GM19351 (cell line): Measurements from ENCODE around the gene LPA.
A peak's percentile ranks its signal among the peaks of the same experiment; 100 is the strongest.
"Not testable (repeated sequence)": the region's sequence is repeated elsewhere in the genome, so short reads cannot be mapped to it uniquely, and the experiment has no call there.

ENCODE experiments used
- ATAC-seq: cut with Tn5 transposase; IDR thresholded peaks from one replicate; pipeline ENCODE4 v1.9.1; 2021; ENCODE audit warnings: mild to moderate bottlenecking, moderate library complexity; ENCODE audit not compliant: unreplicated experiment

The LPA gene

DNA sequence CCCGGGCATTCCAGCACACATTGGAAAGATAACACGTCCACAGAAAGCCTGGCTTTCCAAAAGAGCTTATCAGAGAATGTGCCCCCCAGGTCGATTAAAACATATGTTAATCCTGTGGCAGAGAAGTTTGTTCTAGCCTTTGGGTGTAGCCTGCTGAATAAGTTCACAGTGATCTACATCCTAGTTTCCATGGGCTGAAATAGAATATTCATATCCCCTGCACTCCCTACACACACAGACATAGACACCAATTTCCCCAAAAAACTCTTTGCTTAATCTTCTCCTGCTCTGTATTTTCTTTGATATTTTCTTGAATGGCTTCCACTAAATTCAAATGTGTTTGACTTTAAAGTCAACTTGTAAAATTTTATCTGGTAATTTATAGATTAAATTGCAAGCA is 1.6 kb downstream of the LPA start:
- no peak for ATAC-seq

DNA sequence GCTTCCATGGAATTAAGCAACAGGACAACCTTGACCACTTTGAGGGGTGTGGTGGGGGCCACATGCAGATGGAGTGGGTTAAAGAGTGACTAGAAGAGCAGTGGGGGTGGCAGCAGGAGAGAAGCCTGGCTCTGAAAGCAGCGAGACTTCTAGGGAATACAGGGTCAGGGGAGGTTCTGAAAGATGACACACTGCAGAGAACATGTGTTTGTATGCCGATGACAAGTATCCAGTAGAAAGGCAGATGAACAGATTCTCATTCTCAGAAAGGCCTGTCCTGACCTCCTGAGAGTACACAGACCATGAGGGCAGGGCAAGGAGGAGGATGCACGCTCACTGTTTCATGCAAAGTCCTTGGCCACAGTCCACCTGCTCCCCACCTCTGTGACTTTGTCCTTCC is 2.9 kb downstream of the LPA start:
- no peak for ATAC-seq

DNA sequence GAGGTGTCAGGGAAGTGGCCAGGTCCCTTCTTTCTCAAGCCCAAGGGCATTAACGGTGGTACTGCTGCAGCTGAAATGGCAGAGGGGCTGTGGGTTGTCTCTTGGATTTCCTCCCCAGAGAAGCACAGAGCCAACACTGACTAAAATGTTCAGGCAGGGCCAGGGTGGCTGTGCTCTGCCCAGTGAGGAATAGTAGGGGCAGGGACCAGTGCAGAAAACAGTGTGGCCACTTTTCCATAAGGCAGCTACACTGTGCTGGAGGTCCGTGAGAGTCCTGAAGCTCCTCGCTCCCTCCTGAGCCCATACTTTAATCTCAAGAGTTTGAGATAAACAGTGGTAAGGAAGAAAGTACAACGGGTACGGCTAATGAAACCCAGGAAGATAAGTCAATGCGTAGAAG is 4.5 kb downstream of the LPA start:
- no peak for ATAC-seq

DNA sequence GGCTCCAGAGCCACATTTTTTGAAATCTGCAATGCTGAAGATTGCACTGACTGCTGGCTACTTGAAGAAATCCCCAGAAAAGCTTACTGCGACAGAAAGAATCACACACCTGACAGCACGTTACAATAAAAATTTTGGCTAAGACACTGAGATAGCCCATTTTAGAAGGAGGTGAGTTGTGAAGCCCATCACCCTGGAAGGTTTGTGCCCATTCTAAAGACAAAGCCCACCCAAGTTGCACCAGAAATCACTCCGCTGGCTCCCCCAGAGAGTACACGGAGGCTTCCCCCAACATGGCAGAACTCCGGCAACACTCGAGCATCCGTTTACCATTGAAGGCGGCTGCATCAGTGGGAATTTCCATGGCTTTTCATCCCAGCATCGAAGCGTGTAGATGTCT is 29.4 kb downstream of the LPA start:
- ATAC-seq, result no peak

DNA sequence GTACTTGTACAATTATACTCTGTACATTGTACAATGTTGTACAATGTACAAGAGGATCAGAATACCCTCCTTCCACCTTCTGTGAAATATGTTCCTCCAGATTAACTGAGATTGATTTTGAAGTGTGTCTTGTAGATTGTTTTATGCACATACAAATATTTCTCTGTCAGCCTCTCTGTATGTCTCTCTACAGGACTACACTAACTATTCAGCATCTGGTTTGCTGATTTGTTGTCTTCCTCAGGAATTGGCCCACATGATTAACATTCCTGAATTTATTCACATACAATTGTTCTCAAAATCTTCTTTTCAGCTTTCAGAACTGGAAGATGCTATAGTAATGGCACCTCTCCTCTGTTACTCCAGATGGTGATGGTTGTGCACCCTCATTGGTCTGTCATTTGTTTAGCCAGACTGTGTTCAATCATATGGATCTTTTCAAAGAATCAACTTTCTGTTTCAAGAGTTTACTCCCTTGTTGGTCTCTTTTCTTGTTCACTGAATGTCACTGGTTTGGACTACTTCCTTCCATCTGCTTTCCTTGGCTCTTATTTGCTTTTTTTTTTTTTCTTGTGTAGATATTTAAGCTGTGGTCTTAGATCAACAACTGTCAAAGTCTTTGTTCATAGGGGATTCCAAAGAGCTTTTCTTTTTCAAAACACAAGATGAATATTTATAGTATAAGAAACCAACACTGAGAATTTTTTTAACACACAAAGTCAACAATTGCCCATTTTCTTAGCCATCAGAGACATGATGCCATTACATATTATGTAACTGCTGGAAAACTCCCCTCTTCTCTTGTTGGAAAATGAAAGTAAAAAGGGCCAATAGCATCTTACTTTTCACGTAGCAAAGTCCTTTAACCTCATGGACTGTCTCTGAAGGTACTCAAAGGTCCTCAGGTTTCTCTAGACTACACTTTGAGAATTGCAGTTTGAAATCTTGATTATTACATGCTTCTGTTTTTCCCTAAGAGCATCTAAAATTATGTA is 67.9 kb downstream of the LPA start:
- no peak for ATAC-seq

DNA sequence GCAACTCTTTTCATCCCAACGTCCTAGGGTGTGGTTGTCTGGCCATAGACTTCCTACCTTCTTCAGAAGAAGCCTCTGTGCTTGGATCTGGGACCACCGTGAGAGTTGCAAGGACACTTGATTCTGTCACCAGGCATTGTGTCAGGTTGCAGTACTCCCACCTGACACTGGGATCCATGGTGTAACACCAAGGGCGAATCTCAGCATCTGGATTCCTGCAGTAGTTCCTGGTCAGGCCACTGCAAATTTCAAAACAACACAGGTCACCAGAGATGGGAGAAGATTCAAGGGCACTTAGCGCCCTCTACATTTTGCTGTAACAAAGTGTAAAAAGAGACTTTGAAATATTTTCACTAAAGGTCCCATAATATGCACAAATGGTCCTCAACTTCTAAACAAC is 68.8 kb downstream of the LPA start:
- not testable (repeated sequence) for ATAC-seq

DNA sequence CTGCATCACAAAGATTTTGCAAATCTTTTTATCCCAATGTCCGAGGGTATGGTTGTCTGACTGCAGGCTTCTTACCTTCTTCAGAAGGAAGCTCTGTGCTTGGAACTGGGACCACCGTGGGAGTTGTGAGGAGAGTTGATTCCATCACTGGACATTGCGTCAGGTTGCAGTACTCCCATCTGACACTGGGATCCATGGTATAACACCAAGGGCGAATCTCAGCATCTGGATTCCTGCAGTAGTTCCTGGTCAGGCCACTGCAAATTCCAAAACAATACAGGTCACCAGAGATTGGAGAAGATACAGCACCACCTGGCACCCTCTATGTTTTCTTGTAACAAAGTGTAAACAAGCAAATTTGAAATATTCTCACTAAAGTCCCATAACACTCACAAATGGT is 77.7 kb downstream of the LPA start:
- no peak for ATAC-seq

DNA sequence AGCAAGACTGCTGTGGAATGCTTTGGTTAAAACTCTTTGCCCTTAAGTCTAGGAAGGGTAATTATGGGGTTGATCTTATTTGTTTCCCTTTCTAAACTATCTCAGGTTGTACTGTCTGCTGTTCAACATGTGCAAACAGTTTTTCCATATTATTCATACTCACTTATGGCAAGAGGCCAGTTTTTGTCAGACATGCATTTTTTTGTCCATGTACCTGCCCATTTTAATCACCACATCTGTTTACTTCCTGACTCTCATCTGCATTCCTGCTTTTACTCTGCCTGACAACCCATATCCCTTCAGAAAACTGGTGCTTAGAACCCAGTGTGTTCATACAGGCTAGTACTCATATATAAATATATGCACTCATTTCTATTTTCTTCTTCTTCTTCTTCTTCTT is 80.3 kb downstream of the LPA start:
- ATAC-seq, result no peak

DNA sequence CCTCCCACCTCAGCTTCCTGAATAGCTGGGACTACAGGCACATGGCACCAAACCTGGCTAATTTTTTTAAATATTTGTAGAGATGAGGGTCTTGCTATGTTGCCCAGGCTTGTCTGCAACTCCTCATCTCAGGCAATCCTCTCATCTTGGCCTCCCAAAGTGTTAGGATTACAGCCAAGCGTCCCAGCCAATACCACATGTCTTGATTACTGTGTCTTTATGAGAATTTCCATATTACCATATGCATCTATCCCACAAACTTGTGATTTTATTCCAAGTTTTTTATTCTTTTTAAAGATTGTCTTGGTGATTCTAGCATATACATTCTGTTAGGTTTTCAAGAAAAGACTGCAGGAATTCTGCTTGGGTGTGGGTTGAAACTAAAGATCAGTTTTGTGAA is 82.7 kb downstream of the LPA start:
- ATAC-seq, result no peak

DNA sequence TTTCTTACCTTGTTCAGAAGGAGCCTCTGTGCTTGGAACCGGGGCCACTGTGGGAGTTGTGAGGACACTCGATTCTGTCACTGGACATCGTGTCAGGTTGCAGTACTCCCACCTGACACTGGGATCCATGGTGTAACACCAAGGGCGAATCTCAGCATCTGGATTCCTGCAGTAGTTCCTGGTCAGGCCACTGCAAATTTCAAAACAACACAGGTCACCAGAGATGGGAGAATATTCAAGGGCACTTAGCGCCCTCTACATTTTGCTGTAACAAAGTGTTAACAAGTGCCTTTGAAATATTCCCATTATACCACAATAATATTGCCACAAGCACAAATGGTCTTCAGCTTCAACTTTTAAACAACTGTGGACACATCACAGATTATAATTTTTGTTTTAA is 85.6 kb downstream of the LPA start:
- ATAC-seq, result not testable (repeated sequence)

- ATAC-seq, result no peak
Observed at GRCh38 chr6:160573943-160574342, 90.1 kb downstream of the LPA start.

DNA sequence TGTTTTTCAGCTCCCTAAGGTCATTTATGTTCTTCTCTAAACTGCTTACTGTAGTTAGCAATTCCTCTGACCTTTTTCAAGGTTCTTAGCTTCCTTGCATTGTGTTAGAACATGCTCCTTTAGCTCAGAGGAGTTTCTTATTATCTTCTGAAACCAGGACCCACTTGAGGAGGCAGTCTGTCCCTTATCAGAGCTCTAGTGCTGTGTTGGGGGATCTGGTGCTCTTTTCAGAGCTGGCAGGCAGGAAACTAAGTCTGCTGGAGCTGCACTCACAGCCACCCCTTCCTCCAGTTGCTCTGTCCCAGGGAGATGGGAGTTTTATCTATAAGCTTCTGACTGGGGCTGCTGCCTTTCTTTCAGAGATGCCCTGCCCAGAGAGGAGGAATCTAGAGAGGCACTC is 92.9 kb downstream of the LPA start:
- ATAC-seq, result not testable (repeated sequence)

DNA sequence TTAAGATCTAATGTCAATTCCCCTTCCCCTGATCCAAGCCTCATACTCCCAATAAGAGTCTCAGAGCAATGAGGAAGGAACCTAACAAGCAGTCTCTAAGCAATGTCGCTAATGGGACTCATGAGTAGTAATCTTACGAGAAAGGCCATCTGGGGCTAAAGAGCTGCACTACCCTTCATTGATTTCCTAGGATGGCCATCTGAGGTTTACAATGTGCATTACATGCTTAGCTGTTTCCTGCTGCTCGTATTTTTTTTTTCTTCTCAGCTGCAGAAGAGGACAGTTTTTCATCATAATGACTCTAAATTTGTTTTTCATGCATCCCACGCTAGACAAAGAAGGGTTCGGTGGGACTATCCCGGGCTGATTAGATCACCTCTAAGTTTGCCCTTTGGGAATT is 119.3 kb downstream of the LPA start:
- no peak for ATAC-seq

DNA sequence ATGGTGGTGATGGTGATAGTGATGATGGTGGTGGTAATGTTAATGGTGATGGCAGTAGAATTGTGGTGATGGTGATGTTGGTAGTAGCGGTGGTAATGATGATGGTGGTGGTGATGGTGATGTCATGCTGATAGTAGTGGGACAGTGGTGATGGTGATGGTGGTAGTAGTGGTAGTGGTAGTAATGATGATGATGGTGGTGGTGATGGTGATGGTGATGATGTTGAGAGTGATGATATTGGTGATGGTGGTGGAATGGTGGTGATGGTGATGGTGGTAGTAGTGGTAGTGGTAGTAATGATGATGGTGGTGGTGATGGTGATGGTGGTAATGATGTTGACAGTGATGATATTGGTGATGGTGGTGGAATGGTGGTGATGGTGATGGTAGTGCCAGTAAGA is 128.8 kb downstream of the LPA start:
- ATAC-seq, result no peak

DNA sequence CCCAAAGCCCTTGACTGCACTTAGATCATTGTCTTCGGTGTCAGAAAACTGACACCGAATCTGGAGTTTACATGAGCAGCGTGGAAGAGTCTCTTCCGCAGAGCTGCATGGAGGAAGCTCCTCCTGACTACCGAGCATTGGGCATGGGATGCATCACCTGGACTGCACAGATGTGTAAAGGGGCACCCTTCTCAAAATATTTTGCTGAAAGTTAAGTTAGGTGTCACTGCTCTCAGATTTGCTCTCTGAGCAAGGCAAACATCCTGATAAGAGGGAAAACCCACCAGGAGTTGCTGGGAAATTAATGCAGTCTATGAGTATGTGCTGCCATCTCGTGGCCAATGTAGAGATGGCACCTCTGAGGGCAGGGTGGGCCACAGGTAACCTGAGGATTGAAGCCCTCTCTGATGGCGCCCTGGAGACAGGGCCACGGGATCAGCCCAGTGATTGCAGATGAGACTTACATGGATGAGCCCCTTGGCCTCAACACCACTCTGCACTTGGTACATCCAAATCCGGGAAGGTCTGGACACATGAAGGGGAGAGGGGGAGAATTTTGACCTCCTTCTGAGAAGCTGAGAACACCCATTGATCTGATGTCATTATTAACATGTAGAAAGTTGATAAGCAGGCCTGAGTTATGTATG is 129.9 kb downstream of the LPA start:
- ATAC-seq, result peak; percentile 86

- ATAC-seq, result no peak
Observed at GRCh38 chr6:160532315-160532714, 131.8 kb downstream of the LPA start.

DNA sequence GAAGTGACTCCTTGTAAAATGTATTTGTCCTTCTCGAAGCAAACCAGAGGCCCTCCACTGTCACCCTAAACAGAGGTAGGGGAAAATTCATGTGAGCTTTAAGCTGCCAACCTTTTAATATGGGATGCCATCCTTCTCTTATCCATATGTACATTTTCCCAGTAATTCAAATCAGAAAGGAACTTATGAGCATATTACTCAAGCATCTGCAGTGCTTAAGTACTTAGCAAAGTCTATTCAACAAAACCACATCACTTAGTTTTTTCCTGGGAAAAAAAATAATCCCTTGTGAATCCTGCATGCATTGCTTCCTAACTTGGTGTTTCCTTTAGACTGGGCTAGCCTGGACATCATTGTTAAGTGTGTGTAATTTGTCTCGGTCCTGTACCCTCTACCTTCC is 132.2 kb downstream of the LPA start:
- no peak for ATAC-seq

- ATAC-seq, result not testable (repeated sequence)
Observed at GRCh38 chr6:160529524-160529923, 134.6 kb downstream of the LPA start.

GRCh38 chr6:160523223-160523622 is 140.9 kb downstream of the LPA start:
- peak; percentile 29 for ATAC-seq

- ATAC-seq, result peak; percentile 79
Observed at GRCh38 chr6:160520043-160520904, 143.8 kb downstream of the LPA start.

GRCh38 chr6:160519603-160520042 is 144.5 kb downstream of the LPA start:
- ATAC-seq, result peak; percentile 69
